Measurements from ENCODE around the gene CACNB4. TPM values are rescaled to one million over a fixed set of nuclear protein-coding genes. Genes with fewer than 3 reads are reported as not detected.

The CACNB4 gene
- total RNA-seq, 3 donors from 2014 or later, result 0.05 to 0.26 (median 0.15) TPM

DNA sequence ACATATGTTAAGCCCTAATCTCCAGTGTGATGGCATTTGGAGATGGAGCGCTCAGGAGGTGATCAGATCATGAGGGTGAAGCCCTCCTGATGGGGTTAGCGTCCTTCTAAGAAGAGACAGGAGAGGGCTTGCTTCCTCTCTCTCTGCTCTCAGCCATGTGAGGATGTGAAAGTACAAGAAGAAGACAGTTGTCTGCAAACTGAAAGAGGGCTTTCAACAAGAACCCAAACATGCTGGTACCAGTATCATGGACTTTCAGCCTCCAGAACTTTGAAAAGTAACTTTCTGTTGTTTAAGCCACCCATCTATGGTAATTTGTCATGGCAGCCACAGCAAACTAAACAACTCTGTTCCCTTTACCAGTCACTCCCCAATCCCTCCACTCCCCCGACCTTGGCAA is 47.4 kb downstream of the CACNB4 start:
- ATAC-seq (no peak), DNase-seq (no peak)
- Mint-ChIP-seq H3K36me3 (ENCODE audit: insufficient read depth) (no peaks in the 10 kb centered on the region), H3K4me1 (ENCODE audit: low read depth) (no peaks in the 10 kb centered on the region), H3K27me3 (ENCODE audit: low read depth) (peaks cover 8% of the 10 kb centered on the region), H3K9me3 (no peaks in the 10 kb centered on the region), H3K4me3 (no peak overlapping the region)

DNA sequence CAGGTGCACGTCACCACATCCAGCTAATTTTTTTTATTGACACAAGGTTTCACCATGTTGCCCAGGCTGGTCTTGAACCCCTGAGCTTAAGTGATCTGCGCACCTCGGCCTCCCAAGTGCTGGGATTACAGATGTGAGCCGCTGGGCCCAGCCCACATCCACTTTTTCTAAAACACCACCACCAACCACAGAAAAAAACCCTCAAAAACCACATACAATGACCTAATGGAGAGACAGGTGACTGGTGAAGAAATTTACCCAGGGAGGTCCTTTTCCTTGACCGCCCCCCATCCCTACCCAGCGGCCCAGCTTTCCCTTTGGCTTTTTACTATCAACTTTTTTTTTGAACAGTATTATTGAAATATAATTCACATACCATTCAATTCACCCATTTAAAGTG is 47.9 kb downstream of the CACNB4 start:
- peaks cover 8% of the 10 kb centered on the region for H3K27me3 Mint-ChIP-seq (ENCODE audit: low read depth)
- no peak overlapping the region for H3K4me3 Mint-ChIP-seq
- no peaks in the 10 kb centered on the region for H3K4me1 Mint-ChIP-seq (ENCODE audit: low read depth)
- ATAC-seq, result no peak
- H3K36me3 Mint-ChIP-seq (ENCODE audit: insufficient read depth), result no peaks in the 10 kb centered on the region
- no peak for DNase-seq
- H3K9me3 Mint-ChIP-seq, result no peaks in the 10 kb centered on the region

DNA sequence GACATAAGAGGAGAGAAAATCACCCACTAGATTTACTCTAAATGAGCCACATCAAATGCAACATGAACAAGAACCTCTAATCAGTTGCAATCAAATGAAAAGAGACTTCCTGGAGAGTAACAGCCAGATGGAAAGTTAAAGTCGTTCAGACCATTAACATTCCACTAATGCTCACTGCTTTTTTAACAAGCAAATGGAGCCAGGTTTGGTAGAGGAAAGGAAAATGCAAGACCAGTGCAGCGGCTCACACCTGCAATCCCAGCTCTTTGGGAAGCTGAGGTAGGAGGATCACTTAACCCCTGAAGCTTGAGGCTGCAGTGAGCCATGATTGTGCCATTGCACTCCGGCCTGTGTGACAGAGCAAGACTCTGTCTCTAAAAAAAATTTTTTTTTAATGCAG is 48.5 kb downstream of the CACNB4 start:
- H3K4me1 Mint-ChIP-seq (ENCODE audit: low read depth), result no peaks in the 10 kb centered on the region
- no peak overlapping the region for H3K4me3 Mint-ChIP-seq
- peaks cover 8% of the 10 kb centered on the region for H3K27me3 Mint-ChIP-seq (ENCODE audit: low read depth)
- H3K36me3 Mint-ChIP-seq (ENCODE audit: insufficient read depth), result no peaks in the 10 kb centered on the region
- H3K9me3 Mint-ChIP-seq, result no peaks in the 10 kb centered on the region
- no peak for ATAC-seq
- no peak for DNase-seq

DNA sequence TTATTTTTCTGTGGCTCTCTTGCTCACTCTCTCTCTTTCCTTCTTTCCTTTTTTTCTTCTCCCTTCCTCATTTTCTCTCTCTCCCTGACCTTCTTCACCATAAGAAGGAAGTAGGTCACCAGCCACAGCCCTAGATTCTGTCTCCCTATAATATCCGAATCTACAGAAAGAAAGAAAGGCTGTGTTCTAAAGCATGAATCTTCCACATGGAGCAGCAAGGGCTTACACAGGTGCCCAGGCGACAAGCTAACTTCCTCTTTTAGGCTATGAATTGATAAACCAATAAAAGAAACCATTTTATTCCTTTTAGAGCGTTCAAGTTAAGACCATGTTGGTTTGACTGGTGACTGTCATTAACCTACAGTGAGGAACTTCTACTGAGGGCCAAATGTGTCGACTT is 49.3 kb downstream of the CACNB4 start:
- Mint-ChIP-seq H3K4me3 (no peak overlapping the region), H3K27me3 (ENCODE audit: low read depth) (peaks cover 8% of the 10 kb centered on the region), H3K9me3 (no peaks in the 10 kb centered on the region), H3K36me3 (ENCODE audit: insufficient read depth) (no peaks in the 10 kb centered on the region), H3K4me1 (ENCODE audit: low read depth) (no peaks in the 10 kb centered on the region)
- ATAC-seq, result no peak
- DNase-seq, result no peak

DNA sequence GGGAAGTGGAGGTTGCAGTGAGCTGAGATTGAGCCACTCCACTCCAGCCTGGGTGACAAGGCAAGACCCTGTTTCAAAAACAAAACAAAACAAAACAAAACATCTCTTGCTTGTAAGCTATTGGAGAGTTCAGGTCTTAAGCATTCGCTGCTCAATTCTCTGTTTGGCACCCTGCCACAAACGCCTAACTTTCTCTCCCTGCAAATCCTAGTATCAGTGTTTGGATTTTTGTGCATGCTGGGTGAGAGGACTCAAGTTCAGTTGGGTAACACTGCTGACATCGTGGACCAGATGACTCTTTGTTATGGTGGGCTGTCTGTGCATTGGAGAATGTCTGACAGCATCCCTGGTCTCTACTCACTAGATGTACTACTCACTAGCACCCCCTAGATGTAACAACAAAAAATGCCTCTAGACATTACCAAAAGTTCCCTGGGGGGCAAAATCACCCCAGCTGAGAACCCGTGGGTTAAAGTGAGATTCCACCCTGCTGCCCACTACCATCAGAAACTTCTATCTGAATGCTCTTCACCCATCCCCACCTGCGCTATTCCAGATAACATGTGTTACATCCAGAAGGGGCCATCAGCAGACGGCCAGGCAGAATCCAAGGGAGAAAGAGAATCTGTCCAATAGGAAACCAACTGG is 50.9 kb downstream of the CACNB4 start:
- no peaks in the 10 kb centered on the region for H3K9me3 Mint-ChIP-seq
- H3K4me1 Mint-ChIP-seq (ENCODE audit: low read depth), result no peaks in the 10 kb centered on the region
- H3K36me3 Mint-ChIP-seq (ENCODE audit: insufficient read depth), result no peaks in the 10 kb centered on the region
- DNase-seq, result no peak
- no peak overlapping the region for H3K4me3 Mint-ChIP-seq
- H3K27me3 Mint-ChIP-seq (ENCODE audit: low read depth), result peaks cover 8% of the 10 kb centered on the region
- ATAC-seq, result no peak

DNA sequence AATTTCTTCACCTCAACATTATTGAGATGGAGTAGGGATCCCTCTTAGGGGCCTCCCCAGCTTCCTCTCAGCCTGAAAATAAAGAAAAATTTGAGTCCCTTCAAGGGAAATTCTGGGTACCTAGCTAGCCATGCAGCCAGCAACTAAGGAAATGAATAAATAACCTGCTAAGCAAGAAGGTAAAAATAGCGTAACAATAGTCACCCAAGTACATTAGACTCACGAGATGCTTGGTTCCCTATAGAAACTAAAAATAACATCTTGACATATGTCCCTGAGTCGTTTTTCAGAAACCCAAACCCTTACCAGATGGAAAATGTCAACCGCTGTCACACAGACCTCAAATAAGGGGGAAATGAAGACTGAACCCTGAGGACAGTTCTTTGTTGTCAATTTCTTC is 51.9 kb downstream of the CACNB4 start:
- no peaks in the 10 kb centered on the region for H3K9me3 Mint-ChIP-seq
- no peak for ATAC-seq

DNA sequence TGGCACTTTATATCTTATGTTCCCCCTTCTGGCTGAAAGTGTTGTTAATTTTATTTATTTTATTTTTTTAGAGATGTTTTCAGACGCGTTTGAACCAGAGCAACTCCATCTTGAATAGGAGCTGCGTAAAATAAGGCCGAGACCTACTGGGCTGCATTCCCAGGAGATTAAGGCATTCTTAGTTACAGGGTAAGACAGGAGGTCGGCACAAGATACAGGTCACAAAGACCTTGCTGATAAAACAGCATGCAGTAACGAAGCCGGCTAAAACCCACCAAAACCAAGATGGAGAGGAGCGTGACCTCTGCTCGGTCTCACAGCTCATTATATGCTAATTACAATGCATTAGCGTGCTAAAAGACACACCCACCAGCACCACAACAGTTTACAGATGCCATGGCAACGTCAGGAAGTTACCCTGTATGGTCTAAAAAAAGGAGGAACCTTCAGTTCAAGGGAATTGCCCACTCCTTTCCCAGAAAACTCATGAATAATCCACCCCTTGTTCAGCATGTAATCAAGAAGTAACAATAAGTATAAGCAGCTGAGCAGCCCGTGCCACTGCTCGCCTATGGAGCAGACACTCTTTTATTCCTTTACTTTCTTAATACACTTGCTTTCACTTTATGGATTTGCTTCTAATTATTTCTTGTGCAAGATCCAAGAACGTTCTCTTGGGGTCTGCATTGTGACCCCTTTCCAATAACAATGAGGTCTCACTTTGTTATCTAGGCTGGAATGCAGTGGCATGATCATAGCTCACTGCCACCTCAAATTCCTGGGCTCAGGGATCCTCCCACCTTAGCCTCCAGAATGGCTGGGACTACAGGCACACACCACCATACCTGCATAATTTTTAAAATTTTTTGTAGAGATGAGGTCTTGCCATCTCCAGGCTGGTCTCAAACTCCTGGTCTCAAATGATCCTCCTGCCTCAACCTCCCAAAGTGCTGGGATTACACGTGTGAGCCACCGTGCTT is 55.9 kb downstream of the CACNB4 start:
- Mint-ChIP-seq H3K9me3 (no peaks in the 10 kb centered on the region), H3K4me3 (no peak overlapping the region), H3K4me1 (ENCODE audit: low read depth) (no peaks in the 10 kb centered on the region), H3K36me3 (ENCODE audit: insufficient read depth) (no peaks in the 10 kb centered on the region), H3K27me3 (ENCODE audit: low read depth) (peaks cover 3% of the 10 kb centered on the region)
- ATAC-seq, result no peak
- DNase-seq, result no peak

More for the DNA sequence above, 51.9 kb downstream of the CACNB4 start:
- Mint-ChIP-seq H3K4me1 (ENCODE audit: low read depth) (no peaks in the 10 kb centered on the region), H3K4me3 (no peak overlapping the region), H3K27me3 (ENCODE audit: low read depth) (peaks cover 8% of the 10 kb centered on the region), H3K36me3 (ENCODE audit: insufficient read depth) (no peaks in the 10 kb centered on the region)
- no peak for DNase-seq

DNA sequence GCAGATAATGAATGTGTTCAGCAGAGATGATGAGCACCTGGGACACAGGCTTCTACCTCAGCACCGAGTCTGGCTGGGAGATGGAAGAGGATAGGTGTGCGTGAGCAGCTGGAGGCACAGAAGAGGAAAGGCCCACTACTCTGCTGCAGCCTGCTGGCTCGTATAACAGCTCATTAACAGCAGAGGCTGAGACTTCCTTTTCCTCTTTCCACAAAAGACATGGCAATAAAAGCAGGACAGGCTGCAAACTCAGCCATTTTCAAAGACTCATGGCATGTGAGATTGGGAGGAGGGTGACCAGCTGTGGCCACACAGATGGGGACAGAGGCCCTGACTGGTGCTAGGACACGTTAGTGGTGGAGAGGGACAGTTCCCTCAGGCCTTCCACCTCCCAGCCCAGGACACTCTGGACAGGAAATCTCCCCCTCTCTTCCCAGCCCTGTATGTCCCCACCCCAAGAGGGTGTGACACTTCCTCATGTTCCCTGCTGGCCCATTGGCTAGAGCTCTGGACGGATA is 60.3 kb downstream of the CACNB4 start:
- DNase-seq (no peak), ATAC-seq (no peak)
- Mint-ChIP-seq H3K4me3 (no peak overlapping the region), H3K36me3 (ENCODE audit: insufficient read depth) (no peaks in the 10 kb centered on the region), H3K4me1 (ENCODE audit: low read depth) (no peaks in the 10 kb centered on the region), H3K27me3 (ENCODE audit: low read depth) (peaks cover 7% of the 10 kb centered on the region), H3K9me3 (no peaks in the 10 kb centered on the region)

DNA sequence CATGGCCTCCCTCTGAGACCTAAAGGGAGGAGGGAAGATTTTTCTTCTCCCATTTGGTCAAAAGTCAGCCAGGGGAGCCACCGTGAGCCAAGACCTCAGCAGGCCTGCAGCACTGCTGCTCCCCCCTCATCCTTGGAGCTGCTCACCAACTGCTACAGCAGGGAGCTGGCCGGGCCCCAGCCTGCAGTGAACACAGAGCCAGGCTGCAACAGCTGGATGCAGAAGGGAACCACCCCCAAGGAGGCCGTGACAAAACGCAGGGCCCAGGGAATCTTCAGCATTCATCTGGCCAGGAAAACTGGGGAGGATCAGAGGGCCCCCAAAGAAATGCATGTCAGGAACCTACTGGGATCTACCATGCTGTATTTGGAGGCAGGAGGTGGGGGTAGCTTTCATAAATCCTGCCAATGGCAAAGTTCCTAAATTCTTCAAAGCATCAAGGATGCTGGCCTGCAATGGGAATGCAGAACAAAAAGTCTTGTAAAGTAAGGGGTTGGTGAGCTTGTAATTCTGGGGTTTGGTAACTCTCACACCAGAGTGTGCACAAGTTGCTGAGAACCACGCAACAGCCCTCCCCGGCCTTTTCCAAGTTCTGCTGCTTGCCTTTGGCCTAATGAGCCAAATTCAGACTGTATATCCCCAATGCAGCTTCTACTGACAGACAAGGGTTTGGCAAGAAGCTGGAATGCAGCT is 61.0 kb downstream of the CACNB4 start:
- H3K9me3 Mint-ChIP-seq, result no peaks in the 10 kb centered on the region
- no peaks in the 10 kb centered on the region for H3K4me1 Mint-ChIP-seq (ENCODE audit: low read depth)
- ATAC-seq, result no peak
- no peak for DNase-seq
- no peaks in the 10 kb centered on the region for H3K36me3 Mint-ChIP-seq (ENCODE audit: insufficient read depth)
- no peak overlapping the region for H3K4me3 Mint-ChIP-seq
- peaks cover 9% of the 10 kb centered on the region for H3K27me3 Mint-ChIP-seq (ENCODE audit: low read depth)

DNA sequence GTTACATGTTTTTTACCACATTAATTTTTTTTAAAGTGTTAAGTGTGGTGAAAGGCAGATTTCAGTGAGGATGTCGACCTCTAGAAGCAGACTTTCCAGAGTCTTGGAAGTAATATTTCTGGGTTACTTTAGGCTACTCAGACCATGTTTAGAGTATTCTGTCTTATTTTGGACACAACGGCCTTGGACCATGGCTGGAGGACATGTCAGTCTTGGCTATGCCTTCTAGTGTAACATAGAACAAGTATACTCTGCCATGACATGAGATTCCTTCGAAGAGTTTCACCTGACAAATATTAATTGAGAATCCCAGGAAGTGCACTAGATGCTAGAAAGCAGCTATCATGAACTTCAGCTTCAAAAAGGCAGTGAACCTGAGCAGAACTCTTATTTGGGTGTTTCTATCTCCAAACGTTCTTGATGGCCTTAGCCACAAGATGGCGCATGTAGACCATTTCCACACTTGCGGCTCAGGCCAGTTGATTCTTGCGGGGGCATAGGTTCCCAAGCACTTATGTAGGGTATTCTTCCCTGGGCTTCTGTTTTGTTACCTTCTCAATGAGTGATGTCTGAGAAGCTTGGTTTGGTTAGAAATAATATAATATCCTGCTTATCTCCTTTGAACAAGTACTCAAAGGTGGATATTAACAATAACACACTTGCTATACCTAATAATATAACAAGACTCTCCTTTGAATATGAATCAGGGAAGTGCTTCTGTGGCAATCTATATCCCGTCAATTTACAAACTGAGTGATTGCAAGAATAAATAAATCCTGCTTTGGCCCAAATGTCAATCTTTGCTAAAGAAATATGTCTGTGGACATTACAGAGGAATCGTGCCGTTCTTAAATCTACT is 62.0 kb downstream of the CACNB4 start:
- peak; percentile 35 for DNase-seq
- Mint-ChIP-seq H3K4me3 (no peak overlapping the region), H3K36me3 (ENCODE audit: insufficient read depth) (no peaks in the 10 kb centered on the region), H3K9me3 (no peaks in the 10 kb centered on the region), H3K27me3 (ENCODE audit: low read depth) (peaks cover 9% of the 10 kb centered on the region), H3K4me1 (ENCODE audit: low read depth) (no peaks in the 10 kb centered on the region)
- ATAC-seq, result peak in 1 of 2 donors; percentile 72

DNA sequence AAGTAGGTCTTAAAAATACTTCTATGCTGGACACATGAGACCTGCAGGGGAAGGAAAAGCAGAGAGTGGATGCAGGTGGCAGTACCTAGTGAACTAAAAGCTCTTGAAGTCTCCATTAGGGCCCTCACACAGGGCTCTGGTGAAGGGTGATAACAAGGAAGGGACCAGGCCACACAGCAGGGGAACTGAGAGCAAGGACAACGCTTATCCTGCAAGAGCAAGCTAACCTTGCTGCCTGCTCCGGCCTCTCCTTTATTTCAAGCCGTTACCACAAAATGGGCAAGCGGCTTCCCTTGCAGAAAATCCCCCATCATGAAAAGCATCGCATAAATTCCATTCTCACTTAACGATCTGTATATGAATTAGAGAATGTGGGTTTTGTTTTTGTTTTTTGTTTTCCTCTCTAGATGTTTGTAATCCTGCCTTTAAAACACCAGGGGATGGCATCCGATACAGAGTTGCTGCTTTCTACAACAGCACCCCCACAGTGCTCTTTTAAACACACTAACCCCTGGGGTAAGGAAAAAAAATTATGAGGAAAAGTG is 64.5 kb downstream of the CACNB4 start:
- H3K27me3 Mint-ChIP-seq (ENCODE audit: low read depth), result peaks cover 9% of the 10 kb centered on the region
- DNase-seq, result no peak
- H3K9me3 Mint-ChIP-seq, result no peaks in the 10 kb centered on the region
- H3K4me3 Mint-ChIP-seq, result no peak overlapping the region
- no peak for ATAC-seq
- no peaks in the 10 kb centered on the region for H3K36me3 Mint-ChIP-seq (ENCODE audit: insufficient read depth)
- H3K4me1 Mint-ChIP-seq (ENCODE audit: low read depth), result no peaks in the 10 kb centered on the region

DNA sequence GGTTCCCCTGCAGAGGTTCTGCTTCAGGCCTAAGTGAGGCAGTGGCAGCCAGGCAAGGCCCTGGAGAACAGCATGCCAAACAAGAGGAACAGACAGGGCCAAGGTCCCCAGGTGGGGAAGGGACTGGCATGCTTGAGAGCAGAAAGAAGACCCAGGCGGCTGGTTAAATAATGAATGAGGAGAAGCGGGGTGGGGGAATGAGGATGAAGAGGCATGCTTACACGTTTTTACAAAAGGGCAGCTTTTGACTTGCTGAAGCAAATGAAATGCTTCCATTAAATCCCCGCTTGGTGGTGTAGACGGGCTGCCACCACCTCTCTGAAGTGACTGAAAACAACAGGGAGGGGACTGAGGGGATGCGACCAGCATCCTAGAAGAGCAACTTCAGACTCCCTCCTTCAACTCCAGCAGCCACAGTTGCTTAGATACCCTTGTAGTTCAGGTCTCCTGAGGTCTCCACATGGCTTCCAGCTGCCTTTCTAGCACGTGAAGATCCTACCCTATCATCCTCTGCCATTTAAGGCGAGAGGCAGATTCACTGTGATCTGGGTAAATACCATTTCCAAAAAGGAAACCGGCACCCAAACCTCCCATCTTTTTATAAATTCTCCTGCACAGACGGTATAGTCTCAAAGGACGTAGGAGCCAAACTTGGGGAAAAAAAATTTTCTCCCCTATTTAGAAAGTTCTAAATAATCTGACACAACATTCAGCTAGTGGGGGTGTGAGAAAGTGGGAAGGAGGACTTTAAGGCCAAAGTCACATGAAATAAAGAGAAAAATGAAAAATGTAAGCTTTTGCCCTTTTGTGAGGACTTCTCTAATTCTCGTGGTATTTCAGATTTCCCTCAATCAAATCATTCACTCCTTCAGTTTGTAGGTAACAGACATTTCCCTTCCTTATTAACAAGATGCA is 65.6 kb downstream of the CACNB4 start:
- no peaks in the 10 kb centered on the region for H3K9me3 Mint-ChIP-seq
- no peaks in the 10 kb centered on the region for H3K36me3 Mint-ChIP-seq (ENCODE audit: insufficient read depth)
- no peak for DNase-seq
- no peaks in the 10 kb centered on the region for H3K4me1 Mint-ChIP-seq (ENCODE audit: low read depth)
- ATAC-seq, result no peak
- peaks cover 9% of the 10 kb centered on the region for H3K27me3 Mint-ChIP-seq (ENCODE audit: low read depth)
- H3K4me3 Mint-ChIP-seq, result no peak overlapping the region
